AG04450 (cell line): ENCODE measurements around the gene SIX3. TPM values are rescaled to one million over a fixed set of nuclear protein-coding genes. Genes with fewer than 3 reads are reported as not detected.

Experiments used
- CTCF ChIA-PET: fragments of 300-600, 350-600 bp; formaldehyde crosslinking; extraction: SDS; loops from one replicate; lab custom pipeline; 2022; ENCODE audit warnings: antibody characterized with exemption, inconsistent platforms; lab: Charles Lee
- POLR2A ChIA-PET: fragments of 350-600 bp; formaldehyde crosslinking; extraction: SDS; loops from one replicate; lab custom pipeline; 2021; ENCODE audit warnings: antibody characterized with exemption, inconsistent platforms; lab: Yijun Ruan, JAX
- DNase-seq: peaks from one replicate; pipeline ENCODE4 v3.0.0-alpha.2; 2011; ENCODE audit warnings: low read depth, low spot score
- H3K27ac ChIP-seq: one replicate; pipeline ENCODE4 v1.5.1; 2012; ENCODE audit warnings: low read depth, low read length, control low read depth
- H3K27me3 ChIP-seq: one replicate; pipeline ENCODE4 v1.6.0; 2012; ENCODE audit warnings: low read length; ENCODE audit not compliant: control insufficient read depth, insufficient read depth
- H3K4me3 ChIP-seq: 2 replicates; pipeline ENCODE4 v1.5.1; 2011; ENCODE audit warnings: mild to moderate bottlenecking, low read depth, low read length, control low read depth
- H3K9me3 ChIP-seq: 2 replicates; pipeline ENCODE4 v1.5.1; 2012; ENCODE audit warnings: low read length; ENCODE audit not compliant: control insufficient read depth, insufficient read depth
- polyA plus RNA-seq: library from polyadenylated mRNA; depleted of rRNA; stranded (reverse); fragments of >200 nt; gene quantifications from 2 replicates; pipeline ENCODE4 v1.2.3, GENCODE V29; 2011
- TF ChIP-seq, protein P1 (sequence below): IDR thresholded peaks from 2 replicates; pipeline ENCODE4 v1.5.1; 2011; ENCODE audit warnings: low read depth, low read length, control low read depth, inconsistent platforms

SIX3 gene
- polyA plus RNA-seq, 1 experiment: not detected

GRCh38 chr2:44972771-44973535 is 31.5 kb downstream of the SIX3 start:
- TF ChIP-seq, protein P1, sequence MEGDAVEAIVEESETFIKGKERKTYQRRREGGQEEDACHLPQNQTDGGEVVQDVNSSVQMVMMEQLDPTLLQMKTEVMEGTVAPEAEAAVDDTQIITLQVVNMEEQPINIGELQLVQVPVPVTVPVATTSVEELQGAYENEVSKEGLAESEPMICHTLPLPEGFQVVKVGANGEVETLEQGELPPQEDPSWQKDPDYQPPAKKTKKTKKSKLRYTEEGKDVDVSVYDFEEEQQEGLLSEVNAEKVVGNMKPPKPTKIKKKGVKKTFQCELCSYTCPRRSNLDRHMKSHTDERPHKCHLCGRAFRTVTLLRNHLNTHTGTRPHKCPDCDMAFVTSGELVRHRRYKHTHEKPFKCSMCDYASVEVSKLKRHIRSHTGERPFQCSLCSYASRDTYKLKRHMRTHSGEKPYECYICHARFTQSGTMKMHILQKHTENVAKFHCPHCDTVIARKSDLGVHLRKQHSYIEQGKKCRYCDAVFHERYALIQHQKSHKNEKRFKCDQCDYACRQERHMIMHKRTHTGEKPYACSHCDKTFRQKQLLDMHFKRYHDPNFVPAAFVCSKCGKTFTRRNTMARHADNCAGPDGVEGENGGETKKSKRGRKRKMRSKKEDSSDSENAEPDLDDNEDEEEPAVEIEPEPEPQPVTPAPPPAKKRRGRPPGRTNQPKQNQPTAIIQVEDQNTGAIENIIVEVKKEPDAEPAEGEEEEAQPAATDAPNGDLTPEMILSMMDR: no peak
- Histone ChIP-seq H3K27me3 (peaks cover 37% of the 10 kb centered on the region), H3K4me3 (no peak overlapping the region), H3K9me3 (no peaks in the 10 kb centered on the region), H3K27ac (no peak overlapping the region)
- POLR2A ChIA-PET: no interaction called here
- CTCF ChIA-PET: interaction anchor here (0.8 to 2.1 kb wide), 5 partner anchors 9 to 605 kb away, joined by 3 to 13 read pairs (median 3); no protein-coding TSS in a partner anchor
- DNase-seq: no peak

GRCh38 chr2:44974064-44974715 is 32.7 kb downstream of the SIX3 start:
- Histone ChIP-seq H3K27me3 (peaks cover 46% of the 10 kb centered on the region), H3K9me3 (no peaks in the 10 kb centered on the region), H3K4me3 (no peak overlapping the region), H3K27ac (no peak overlapping the region)
- CTCF ChIA-PET: interaction anchor here (1.2 to 2.1 kb wide), 4 partner anchors 17 to 604 kb away, joined by 3 to 13 read pairs (median 4); no protein-coding TSS in a partner anchor
- POLR2A ChIA-PET: no interaction called here
- TF ChIP-seq, protein P1: peak; percentile 42
- DNase-seq: no peak

DNA sequence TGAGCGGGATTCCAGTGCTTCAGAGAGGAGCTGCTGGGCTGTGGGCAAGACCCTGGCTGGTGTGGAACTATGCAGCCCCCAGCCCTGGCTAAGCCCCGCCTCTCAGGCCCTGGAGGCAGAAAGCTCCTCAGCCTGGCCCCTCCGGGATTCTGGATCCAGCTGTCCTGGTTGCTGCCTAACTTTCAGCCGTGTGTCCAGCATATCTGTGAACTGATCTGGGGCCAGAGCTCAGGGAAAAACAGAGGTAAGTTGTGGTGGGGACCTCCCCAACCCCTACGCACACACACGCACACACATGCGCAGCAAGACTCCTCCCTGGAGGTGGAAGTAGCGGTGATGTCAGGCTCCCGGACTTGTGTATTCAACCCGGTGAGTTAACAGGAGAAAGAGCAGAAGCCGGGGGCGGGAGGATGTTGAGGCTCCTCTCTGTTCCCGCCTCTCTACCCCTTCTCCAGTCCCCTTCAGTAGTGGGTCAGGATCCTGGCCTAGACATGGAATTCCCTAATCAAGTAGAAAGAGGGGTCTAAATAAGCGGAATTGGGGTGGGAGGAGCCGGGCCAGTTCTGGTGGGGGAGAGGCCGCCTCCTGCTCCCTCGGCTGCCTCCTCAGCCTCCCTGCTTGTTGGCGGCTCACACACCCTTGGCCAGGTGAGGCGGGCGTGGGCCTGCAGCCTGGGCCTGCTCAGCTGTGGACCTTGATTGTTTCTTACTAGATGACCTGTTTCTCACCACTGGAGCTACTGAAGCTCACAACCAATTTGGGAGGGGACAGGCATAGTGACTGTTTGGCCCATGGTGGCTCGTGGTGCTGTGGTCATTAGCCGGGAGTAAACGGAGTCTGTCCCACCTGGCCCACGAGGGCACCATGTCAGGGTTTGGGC is 34.3 kb downstream of the SIX3 start:
- H3K9me3 ChIP-seq: no peaks in the 10 kb centered on the region
- H3K27me3 ChIP-seq: peaks cover 42% of the 10 kb centered on the region
- TF ChIP-seq, protein P1: no peak
- DNase-seq: no peak
- ChIA-PET POLR2A (no interaction called here), CTCF (interaction anchor here (2.1 kb wide), 1 partner anchor 519 kb away, joined by 9 read pairs; no protein-coding TSS in a partner anchor)
- no peak overlapping the region for H3K4me3 ChIP-seq
- H3K27ac ChIP-seq: no peak overlapping the region

DNA sequence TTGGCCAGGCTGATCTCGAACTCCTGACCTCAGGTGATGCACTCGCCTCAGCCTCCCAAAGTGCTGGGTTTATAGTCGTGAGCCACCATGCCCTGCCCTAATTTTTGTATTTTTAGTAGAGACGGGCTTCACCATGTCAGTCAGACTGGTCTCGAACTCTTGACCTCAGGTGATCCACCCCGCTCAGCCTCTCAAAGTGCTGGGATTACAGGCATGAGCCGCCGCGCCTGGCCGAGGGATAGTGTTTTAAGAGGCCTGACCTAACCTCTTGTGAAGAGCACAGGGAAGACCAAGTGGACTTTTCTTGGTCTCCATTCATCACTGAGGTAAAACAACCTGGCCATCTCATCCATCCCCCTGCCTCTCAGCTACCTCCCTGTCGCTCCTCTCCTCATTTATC is 38.1 kb downstream of the SIX3 start:
- peaks cover 24% of the 10 kb centered on the region for H3K27me3 ChIP-seq
- H3K27ac ChIP-seq: no peak overlapping the region
- POLR2A ChIA-PET: no interaction called here
- TF ChIP-seq, protein P1: no peak
- no peak overlapping the region for H3K4me3 ChIP-seq
- CTCF ChIA-PET: interaction anchor here (0.7 to 9.2 kb wide), 4 partner anchors 10 to 598 kb away, joined by 3 to 287 read pairs (median 18); no protein-coding TSS in a partner anchor
- H3K9me3 ChIP-seq: no peaks in the 10 kb centered on the region
- no peak for DNase-seq
